NCI-H2196 treated with DMSO at 0.1 percent for 48 hours (cell line): ENCODE data around the gene SERINC4.
"Not testable (repeated sequence)": the region's sequence is repeated elsewhere in the genome, so short reads cannot be mapped to it uniquely, and the experiment has no call there.

ENCODE experiments used
- DNase-seq: peaks from one replicate; lab custom pipeline; 2025; ENCODE audit not compliant: unreplicated experiment; lab: John Stamatoyannopoulos, UW

SERINC4 gene

GRCh38 chr15:43763819-43764446 lies 36.1 kb downstream of the SERINC4 start:
- DNase-seq, result no peak

GRCh38 chr15:43762824-43763223 lies 37.2 kb downstream of the SERINC4 start:
- DNase-seq, result no peak

DNA sequence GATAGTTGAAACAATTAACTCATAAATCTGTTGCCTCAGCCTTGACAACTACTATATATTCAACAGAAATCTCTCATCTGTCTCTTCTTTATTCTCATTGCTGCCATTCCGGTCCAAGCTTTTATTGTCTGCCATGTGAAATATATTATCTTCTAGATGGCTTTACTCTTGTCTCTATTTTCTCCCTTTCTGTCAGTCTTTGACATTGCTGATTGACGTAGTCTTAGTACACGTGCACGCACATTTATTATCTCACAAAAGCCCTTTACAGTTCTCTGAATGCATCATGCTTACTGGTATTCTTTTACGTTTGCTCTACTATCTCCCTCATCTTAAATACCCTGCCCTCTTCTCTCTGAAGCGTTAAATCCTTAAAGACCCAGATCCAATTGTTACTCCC lies 48.1 kb downstream of the SERINC4 start:
- DNase-seq, result no peak

- DNase-seq, result no peak
Measured at GRCh38 chr15:43749690-43750345, 50.2 kb downstream of the SERINC4 start.

DNA sequence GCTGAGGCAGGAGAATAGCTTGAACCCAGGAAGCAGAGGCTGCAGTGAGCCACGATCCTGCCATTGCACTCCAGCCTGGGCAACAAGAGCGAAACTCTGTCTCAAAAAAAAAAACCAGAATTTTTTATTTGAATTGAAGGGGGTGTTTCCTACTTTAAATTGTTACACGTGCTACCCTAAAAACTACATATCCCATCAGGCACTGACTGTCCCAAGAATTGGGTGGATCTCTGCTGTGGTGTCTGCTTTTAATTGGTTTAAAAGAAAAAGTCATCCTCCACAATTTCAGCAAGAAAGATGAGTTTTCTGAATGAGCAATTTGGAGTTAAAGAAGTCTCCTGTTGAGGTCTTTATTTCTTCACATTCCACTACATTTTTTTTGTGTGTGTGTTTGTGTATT lies 51.6 kb downstream of the SERINC4 start:
- no peak for DNase-seq

DNA sequence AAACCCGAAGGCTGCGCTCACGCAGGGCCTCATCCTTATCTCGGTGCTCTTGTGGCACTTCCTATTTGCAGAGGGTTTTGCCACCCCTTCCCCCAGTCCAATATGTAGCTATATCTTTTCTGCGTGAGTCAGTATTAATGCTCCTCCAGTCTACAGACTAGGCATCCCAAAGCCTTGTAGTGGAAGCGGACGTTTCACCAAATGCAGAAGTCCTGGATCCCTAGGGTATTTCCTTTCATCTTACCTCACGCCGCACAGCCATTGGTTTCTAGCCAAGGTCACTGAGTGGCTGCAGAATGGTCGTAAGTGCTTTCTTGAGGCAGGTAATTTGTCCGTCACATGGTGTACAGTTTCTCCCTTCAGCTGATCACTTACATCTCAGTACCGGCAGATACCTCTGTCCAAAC lies 53.1 kb downstream of the SERINC4 start:
- not testable (repeated sequence) for DNase-seq

DNA sequence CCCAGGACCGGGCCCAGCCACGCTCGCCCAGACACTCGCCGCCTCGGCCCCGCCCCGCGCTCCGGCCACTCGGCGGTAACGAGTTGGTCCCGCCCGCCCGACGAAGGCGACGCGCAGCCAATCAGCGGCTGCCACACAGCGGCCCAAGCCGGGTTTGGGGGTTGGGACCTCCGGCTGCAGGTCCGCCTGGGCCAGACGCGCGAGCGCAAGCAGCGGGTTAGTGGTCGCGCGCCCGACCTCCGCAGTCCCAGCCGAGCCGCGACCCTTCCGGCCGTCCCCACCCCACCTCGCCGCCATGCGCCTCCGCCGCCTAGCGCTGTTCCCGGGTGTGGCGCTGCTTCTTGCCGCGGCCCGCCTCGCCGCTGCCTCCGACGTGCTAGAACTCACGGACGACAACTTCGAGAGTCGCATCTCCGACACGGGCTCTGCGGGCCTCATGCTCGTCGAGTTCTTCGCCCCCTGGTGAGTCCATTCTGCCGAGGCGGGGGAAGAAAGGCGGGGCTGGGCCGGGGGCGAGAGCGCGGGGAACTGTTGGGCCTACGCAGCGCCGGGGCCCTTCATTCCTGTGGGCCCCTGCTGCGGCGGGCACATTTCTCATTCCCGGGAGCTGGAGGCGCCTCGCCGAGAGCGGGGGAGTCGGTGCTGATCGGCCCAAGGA lies 53.6 kb downstream of the SERINC4 start, which contains the start of gene PDIA3:
Gene PDIA3, plus strand, starts transcription at position 194 of the 658 bp plus-strand sequence. Its CDS starts 102 bp downstream, at position 296.
- peak; percentile 27 for DNase-seq
